ENCODE results near the gene BCAS3.

BCAS3 gene

GRCh38 chr17:60960398-60961065, 282.9 kb downstream of the BCAS3 start:
- H2AK5ac ChIP-seq (ENCODE audit: low read length) = no peak overlapping the region
- H2BK120ac ChIP-seq (ENCODE audit: low read depth, low read length) = no peak overlapping the region
- H4K5ac ChIP-seq (ENCODE audit: low read length) = no peak overlapping the region
- no peak overlapping the region for H3K23ac ChIP-seq (ENCODE audit: low read length)
- no peak overlapping the region for H3K4ac ChIP-seq (ENCODE audit: low read depth, low read length)
- no peak overlapping the region for H3K27ac ChIP-seq (ENCODE audit: low read depth, low read length)
- no peaks in the 10 kb centered on the region for H3K4me1 ChIP-seq (ENCODE audit: control insufficient read depth, low read depth, low read length)
- H2BK15ac ChIP-seq (replicated peaks; ENCODE audit: low read depth) = no peak overlapping the region
- H3K18ac ChIP-seq (ENCODE audit: low read length) = no peak overlapping the region
- H3K36me3 ChIP-seq (ENCODE audit: control insufficient read depth, insufficient read depth, low read length) = no peaks in the 10 kb centered on the region
- no peak overlapping the region for H3K4me2 ChIP-seq (ENCODE audit: low read length)
- no peak overlapping the region for H3K56ac ChIP-seq (ENCODE audit: low read length)
- H3K4me3 ChIP-seq (ENCODE audit: low read length) = no peak overlapping the region
- H3K27me3 ChIP-seq (ENCODE audit: insufficient read depth, low read length, poor library complexity) = no peaks in the 10 kb centered on the region
- no CpG with 5 or more reads among the region's 3 CpGs for WGBS (ENCODE audit: extremely low coverage, insufficient coverage, low lambda C conversion rate)
- no peaks in the 10 kb centered on the region for H3K79me2 ChIP-seq (ENCODE audit: control insufficient read depth, insufficient read depth, low read length)
- no peaks in the 10 kb centered on the region for H3K79me1 ChIP-seq (ENCODE audit: low read length)
- no peak overlapping the region for H3K9ac ChIP-seq (ENCODE audit: low read length)
- no peak for DNase-seq
- no peak overlapping the region for H2BK5ac ChIP-seq (ENCODE audit: low read length)
- H4K8ac ChIP-seq (ENCODE audit: low read depth, low read length) = no peak overlapping the region

- H2BK5ac ChIP-seq (ENCODE audit: low read length) = no peak overlapping the region
- H3K56ac ChIP-seq (ENCODE audit: low read length) = no peak overlapping the region
- H2BK15ac ChIP-seq (replicated peaks; ENCODE audit: low read depth) = no peak overlapping the region
- no peaks in the 10 kb centered on the region for H3K36me3 ChIP-seq (ENCODE audit: control insufficient read depth, insufficient read depth, low read length)
- no peak overlapping the region for H3K23ac ChIP-seq (ENCODE audit: low read length)
- no peak overlapping the region for H3K9ac ChIP-seq (ENCODE audit: low read length)
- no peak overlapping the region for H3K4me3 ChIP-seq (ENCODE audit: low read length)
- no peaks in the 10 kb centered on the region for H3K27me3 ChIP-seq (ENCODE audit: insufficient read depth, low read length, poor library complexity)
- no peak overlapping the region for H2BK120ac ChIP-seq (ENCODE audit: low read depth, low read length)
- no peak overlapping the region for H3K18ac ChIP-seq (ENCODE audit: low read length)
- H2AK5ac ChIP-seq (ENCODE audit: low read length) = no peak overlapping the region
- H3K79me2 ChIP-seq (ENCODE audit: control insufficient read depth, insufficient read depth, low read length) = no peaks in the 10 kb centered on the region
- no peak for DNase-seq
- H3K27ac ChIP-seq (ENCODE audit: low read depth, low read length) = no peak overlapping the region
- no CpG with 5 or more reads among the region's 2 CpGs for WGBS (ENCODE audit: extremely low coverage, insufficient coverage, low lambda C conversion rate)
- H4K8ac ChIP-seq (ENCODE audit: low read depth, low read length) = no peak overlapping the region
- H3K79me1 ChIP-seq (ENCODE audit: low read length) = no peaks in the 10 kb centered on the region
- H3K4ac ChIP-seq (ENCODE audit: low read depth, low read length) = no peak overlapping the region
- no peak overlapping the region for H3K4me2 ChIP-seq (ENCODE audit: low read length)
- H3K4me1 ChIP-seq (ENCODE audit: control insufficient read depth, low read depth, low read length) = no peaks in the 10 kb centered on the region
- no peak overlapping the region for H4K5ac ChIP-seq (ENCODE audit: low read length)
Observed at GRCh38 chr17:60964160-60964559, 286.5 kb downstream of the BCAS3 start.

- Histone ChIP-seq H3K9ac (ENCODE audit: low read length) (no peak overlapping the region), H3K56ac (ENCODE audit: low read length) (no peak overlapping the region), H3K18ac (ENCODE audit: low read length) (no peak overlapping the region), H2BK120ac (ENCODE audit: low read depth, low read length) (no peak overlapping the region), H4K5ac (ENCODE audit: low read length) (no peak overlapping the region), H3K27ac (ENCODE audit: low read depth, low read length) (no peak overlapping the region), H3K4ac (ENCODE audit: low read depth, low read length) (no peak overlapping the region), H3K79me2 (ENCODE audit: control insufficient read depth, insufficient read depth, low read length) (no peaks in the 10 kb centered on the region), H4K8ac (ENCODE audit: low read depth, low read length) (no peak overlapping the region), H2AK5ac (ENCODE audit: low read length) (no peak overlapping the region), H3K4me2 (ENCODE audit: low read length) (no peak overlapping the region), H3K36me3 (ENCODE audit: control insufficient read depth, insufficient read depth, low read length) (no peaks in the 10 kb centered on the region), H3K79me1 (ENCODE audit: low read length) (no peaks in the 10 kb centered on the region), H3K23ac (ENCODE audit: low read length) (no peak overlapping the region), H2BK5ac (ENCODE audit: low read length) (no peak overlapping the region), H3K4me3 (ENCODE audit: low read length) (no peak overlapping the region), H3K27me3 (ENCODE audit: insufficient read depth, low read length, poor library complexity) (no peaks in the 10 kb centered on the region), H2BK15ac (replicated peaks; ENCODE audit: low read depth) (no peak overlapping the region), H3K4me1 (ENCODE audit: control insufficient read depth, low read depth, low read length) (no peaks in the 10 kb centered on the region)
- no CpG with 5 or more reads among the region's 2 CpGs for WGBS (ENCODE audit: extremely low coverage, insufficient coverage, low lambda C conversion rate)
- DNase-seq = peak; percentile 1
Observed at GRCh38 chr17:60968266-60968665, 290.6 kb downstream of the BCAS3 start.

GRCh38 chr17:60969500-60970037, 291.9 kb downstream of the BCAS3 start:
- no peaks in the 10 kb centered on the region for H3K79me2 ChIP-seq (ENCODE audit: control insufficient read depth, insufficient read depth, low read length)
- no peak overlapping the region for H3K9ac ChIP-seq (ENCODE audit: low read length)
- H3K27me3 ChIP-seq (ENCODE audit: insufficient read depth, low read length, poor library complexity) = no peaks in the 10 kb centered on the region
- no peak overlapping the region for H2BK15ac ChIP-seq (replicated peaks; ENCODE audit: low read depth)
- H3K4me2 ChIP-seq (ENCODE audit: low read length) = no peak overlapping the region
- H2AK5ac ChIP-seq (ENCODE audit: low read length) = no peak overlapping the region
- H4K8ac ChIP-seq (ENCODE audit: low read depth, low read length) = no peak overlapping the region
- no peak overlapping the region for H3K4me3 ChIP-seq (ENCODE audit: low read length)
- no peak overlapping the region for H4K5ac ChIP-seq (ENCODE audit: low read length)
- no peaks in the 10 kb centered on the region for H3K4me1 ChIP-seq (ENCODE audit: control insufficient read depth, low read depth, low read length)
- no peaks in the 10 kb centered on the region for H3K36me3 ChIP-seq (ENCODE audit: control insufficient read depth, insufficient read depth, low read length)
- no peak for DNase-seq
- no peak overlapping the region for H3K27ac ChIP-seq (ENCODE audit: low read depth, low read length)
- H2BK120ac ChIP-seq (ENCODE audit: low read depth, low read length) = no peak overlapping the region
- no CpG with 5 or more reads among the region's 1 CpG for WGBS (ENCODE audit: extremely low coverage, insufficient coverage, low lambda C conversion rate)
- H3K56ac ChIP-seq (ENCODE audit: low read length) = no peak overlapping the region
- H3K4ac ChIP-seq (ENCODE audit: low read depth, low read length) = no peak overlapping the region
- H2BK5ac ChIP-seq (ENCODE audit: low read length) = no peak overlapping the region
- H3K23ac ChIP-seq (ENCODE audit: low read length) = no peak overlapping the region
- H3K18ac ChIP-seq (ENCODE audit: low read length) = no peak overlapping the region
- H3K79me1 ChIP-seq (ENCODE audit: low read length) = no peaks in the 10 kb centered on the region

DNA sequence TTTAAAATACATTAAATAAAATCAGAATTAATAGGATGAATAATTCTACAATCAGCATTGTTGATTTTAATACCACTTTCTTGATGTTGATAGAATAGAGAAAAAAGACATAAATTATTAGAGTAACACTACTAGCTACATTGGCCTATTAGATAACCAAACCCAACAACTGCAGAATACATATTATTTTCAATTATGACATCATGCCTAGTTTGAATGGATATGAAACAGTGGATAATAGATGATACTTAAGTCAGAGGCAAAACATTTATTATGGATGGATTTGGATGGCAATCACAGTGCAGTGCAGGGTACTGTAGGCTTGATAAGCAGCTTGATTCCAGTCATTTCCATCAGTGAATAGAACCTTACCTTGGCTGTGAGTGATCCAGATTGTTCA, 293.1 kb downstream of the BCAS3 start:
- no peak overlapping the region for H3K56ac ChIP-seq (ENCODE audit: low read length)
- no peak overlapping the region for H3K4me3 ChIP-seq (ENCODE audit: low read length)
- no peak overlapping the region for H4K8ac ChIP-seq (ENCODE audit: low read depth, low read length)
- H3K4me2 ChIP-seq (ENCODE audit: low read length) = no peak overlapping the region
- H3K9ac ChIP-seq (ENCODE audit: low read length) = no peak overlapping the region
- H3K23ac ChIP-seq (ENCODE audit: low read length) = no peak overlapping the region
- H3K79me2 ChIP-seq (ENCODE audit: control insufficient read depth, insufficient read depth, low read length) = no peaks in the 10 kb centered on the region
- no peaks in the 10 kb centered on the region for H3K27me3 ChIP-seq (ENCODE audit: insufficient read depth, low read length, poor library complexity)
- H2BK120ac ChIP-seq (ENCODE audit: low read depth, low read length) = no peak overlapping the region
- H3K18ac ChIP-seq (ENCODE audit: low read length) = no peak overlapping the region
- H3K4me1 ChIP-seq (ENCODE audit: control insufficient read depth, low read depth, low read length) = no peaks in the 10 kb centered on the region
- no peak overlapping the region for H2AK5ac ChIP-seq (ENCODE audit: low read length)
- no peaks in the 10 kb centered on the region for H3K79me1 ChIP-seq (ENCODE audit: low read length)
- no peak overlapping the region for H2BK15ac ChIP-seq (replicated peaks; ENCODE audit: low read depth)
- no peak overlapping the region for H3K27ac ChIP-seq (ENCODE audit: low read depth, low read length)
- no peak overlapping the region for H3K4ac ChIP-seq (ENCODE audit: low read depth, low read length)
- no peaks in the 10 kb centered on the region for H3K36me3 ChIP-seq (ENCODE audit: control insufficient read depth, insufficient read depth, low read length)
- no peak for DNase-seq
- no peak overlapping the region for H2BK5ac ChIP-seq (ENCODE audit: low read length)
- H4K5ac ChIP-seq (ENCODE audit: low read length) = no peak overlapping the region

All from mesendoderm (in vitro differentiated cells).